Endodermal cell (in vitro differentiated cells): ENCODE data around the gene P3H3. TPM values are rescaled to one million over a fixed set of nuclear protein-coding genes. Genes with fewer than 3 reads are reported as not detected.

ENCODE experiments used
- DNase-seq: peaks from one replicate; pipeline ENCODE4 v3.0.0-alpha.2; 2017
- H3K27ac ChIP-seq: 2 replicates; pipeline ENCODE4 v1.5.1; 2013; ENCODE audit warnings: mild to moderate bottlenecking, low read depth, low read length, moderate library complexity
- H3K27me3 ChIP-seq: 2 replicates; pipeline ENCODE4 v1.6.1; 2013; ENCODE audit warnings: mild to moderate bottlenecking, low read length, moderate library complexity; ENCODE audit not compliant: insufficient read depth, control insufficient read depth, poor library complexity, severe bottlenecking
- H3K36me3 ChIP-seq: 2 replicates; pipeline ENCODE4 v1.7.0; 2013; ENCODE audit warnings: mild to moderate bottlenecking, low read length, moderate library complexity; ENCODE audit not compliant: control insufficient read depth, insufficient read depth
- H3K4me1 ChIP-seq: one replicate; pipeline ENCODE4 v1.7.0; 2013; ENCODE audit warnings: low read length; ENCODE audit not compliant: control insufficient read depth, insufficient read depth
- H3K4me3 ChIP-seq: 2 replicates; pipeline ENCODE4 v1.5.1; 2013; ENCODE audit warnings: mild to moderate bottlenecking, low read length, moderate library complexity
- H3K9ac ChIP-seq: 2 replicates; pipeline ENCODE4 v1.6.1; 2013; ENCODE audit warnings: mild to moderate bottlenecking, low read length, moderate library complexity; ENCODE audit not compliant: poor library complexity, severe bottlenecking; ENCODE audit errors: extremely low read depth
- H3K9me3 ChIP-seq: 2 replicates; pipeline ENCODE4 v1.6.1; 2013; ENCODE audit warnings: mild to moderate bottlenecking, low read length, moderate library complexity; ENCODE audit not compliant: control insufficient read depth
- H3K27ac Mint-ChIP-seq: 2 replicates; pipeline ENCODE4 v1.8.0; 2020; ENCODE audit warnings: mixed read lengths
- H3K27me3 Mint-ChIP-seq: 2 replicates; pipeline ENCODE4 v1.8.0; 2021; ENCODE audit warnings: mild to moderate bottlenecking, mixed read lengths; ENCODE audit not compliant: insufficient read depth
- H3K36me3 Mint-ChIP-seq: 2 replicates; pipeline ENCODE4 v1.8.0; 2020; ENCODE audit warnings: low read depth, mixed read lengths
- H3K4me1 Mint-ChIP-seq: 2 replicates; pipeline ENCODE4 v1.8.0; 2020; ENCODE audit warnings: mixed read lengths
- H3K4me3 Mint-ChIP-seq: 2 replicates; pipeline ENCODE4 v1.8.0; 2020; ENCODE audit warnings: mild to moderate bottlenecking, moderate library complexity, mixed read lengths
- H3K9me3 Mint-ChIP-seq: 2 replicates; pipeline ENCODE4 v1.8.0; 2020; ENCODE audit warnings: mild to moderate bottlenecking, mixed read lengths
- WGBS, 2 experiments: methylation state at CpG; one replicate each; pipeline versions ENCODE4 v1.1.5 to v1.1.7; 2013; ENCODE audit warnings: missing lambda C conversion rate in 2 of 2, mixed read lengths in 1 of 2; ENCODE audit not compliant: insufficient coverage in 1 of 2, insufficient read length in 1 of 2; 5-methylcytosine and 5-hydroxymethylcytosine counted together
- long read RNA-seq, 4 experiments: library from polyadenylated mRNA in 2 of 4; library from RNA in 1 of 4; library from capped mRNA in 1 of 4; stranded (forward) in 3 of 4; unstranded in 1 of 4; transcript quantifications; one replicate each; pipeline ENCODE4 v2.0.0, GENCODE V29; 2020 to 2021; ENCODE audit warnings: inconsistent platforms in 1 of 4
- polyA plus RNA-seq, 2 experiments: library from polyadenylated mRNA; stranded (reverse); fragments of 50-300 nt; gene quantifications; one replicate each; pipeline ENCODE4 v1.2.3, GENCODE V29; 2013
- total RNA-seq, 2 donors: library from RNA; stranded (reverse); fragmentation: NEBNext Ultra II Directional in 1 of 2; extraction: Animal tissue kit (Norgen Biotek cat#: 25700) in 1 of 2; gene quantifications; 2 replicates in 1 of 2; 3 replicates in 1 of 2; pipeline ENCODE4 v1.2.1, GENCODE V29; 2021
- TF ChIP-seq, protein P1 (sequence below): fragments of 200-600 bp; sonication (generic); conservative IDR thresholded peaks from 2 replicates; pipeline ENCODE4 v1.5.0; 2021; ENCODE audit warnings: antibody characterized with exemption, mild to moderate bottlenecking

The P3H3 gene, protein sequence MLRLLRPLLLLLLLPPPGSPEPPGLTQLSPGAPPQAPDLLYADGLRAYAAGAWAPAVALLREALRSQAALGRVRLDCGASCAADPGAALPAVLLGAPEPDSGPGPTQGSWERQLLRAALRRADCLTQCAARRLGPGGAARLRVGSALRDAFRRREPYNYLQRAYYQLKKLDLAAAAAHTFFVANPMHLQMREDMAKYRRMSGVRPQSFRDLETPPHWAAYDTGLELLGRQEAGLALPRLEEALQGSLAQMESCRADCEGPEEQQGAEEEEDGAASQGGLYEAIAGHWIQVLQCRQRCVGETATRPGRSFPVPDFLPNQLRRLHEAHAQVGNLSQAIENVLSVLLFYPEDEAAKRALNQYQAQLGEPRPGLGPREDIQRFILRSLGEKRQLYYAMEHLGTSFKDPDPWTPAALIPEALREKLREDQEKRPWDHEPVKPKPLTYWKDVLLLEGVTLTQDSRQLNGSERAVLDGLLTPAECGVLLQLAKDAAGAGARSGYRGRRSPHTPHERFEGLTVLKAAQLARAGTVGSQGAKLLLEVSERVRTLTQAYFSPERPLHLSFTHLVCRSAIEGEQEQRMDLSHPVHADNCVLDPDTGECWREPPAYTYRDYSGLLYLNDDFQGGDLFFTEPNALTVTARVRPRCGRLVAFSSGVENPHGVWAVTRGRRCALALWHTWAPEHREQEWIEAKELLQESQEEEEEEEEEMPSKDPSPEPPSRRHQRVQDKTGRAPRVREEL
- total RNA-seq = 10 to 100 TPM; 58.4 to 63.1 TPM
- 41.9 TPM for polyA plus RNA-seq (2013, experiment 1 of 2)
- polyA plus RNA-seq (2013, experiment 2 of 2) = 40.0 TPM
- long read RNA-seq, experiment 1, partial matches to known transcripts = 15 of 20 reads
- long read RNA-seq, experiment 1, other reads (novel, unspliced or antisense) = 3 of 20 reads
- long read RNA-seq, experiment 2, transcript P3H3-201 (15 exons, 2,632 nt) = major isoform, 26 of 42 reads
- long read RNA-seq, experiment 2, partial matches to known transcripts = 8 of 42 reads
- long read RNA-seq, experiment 2, other reads (novel, unspliced or antisense) = 8 of 42 reads
- long read RNA-seq, experiment 3, transcript P3H3-211 (14 exons, 2,129 nt) = major isoform, 7 of 32 reads
- long read RNA-seq, experiment 3, partial matches to known transcripts = 8 of 32 reads
- long read RNA-seq, experiment 3, other reads (novel, unspliced or antisense) = 13 of 32 reads
- long read RNA-seq, experiment 4, partial matches to known transcripts = 1 of 4 reads
- long read RNA-seq, experiment 4, other reads (novel, unspliced or antisense) = 3 of 4 reads

DNA sequence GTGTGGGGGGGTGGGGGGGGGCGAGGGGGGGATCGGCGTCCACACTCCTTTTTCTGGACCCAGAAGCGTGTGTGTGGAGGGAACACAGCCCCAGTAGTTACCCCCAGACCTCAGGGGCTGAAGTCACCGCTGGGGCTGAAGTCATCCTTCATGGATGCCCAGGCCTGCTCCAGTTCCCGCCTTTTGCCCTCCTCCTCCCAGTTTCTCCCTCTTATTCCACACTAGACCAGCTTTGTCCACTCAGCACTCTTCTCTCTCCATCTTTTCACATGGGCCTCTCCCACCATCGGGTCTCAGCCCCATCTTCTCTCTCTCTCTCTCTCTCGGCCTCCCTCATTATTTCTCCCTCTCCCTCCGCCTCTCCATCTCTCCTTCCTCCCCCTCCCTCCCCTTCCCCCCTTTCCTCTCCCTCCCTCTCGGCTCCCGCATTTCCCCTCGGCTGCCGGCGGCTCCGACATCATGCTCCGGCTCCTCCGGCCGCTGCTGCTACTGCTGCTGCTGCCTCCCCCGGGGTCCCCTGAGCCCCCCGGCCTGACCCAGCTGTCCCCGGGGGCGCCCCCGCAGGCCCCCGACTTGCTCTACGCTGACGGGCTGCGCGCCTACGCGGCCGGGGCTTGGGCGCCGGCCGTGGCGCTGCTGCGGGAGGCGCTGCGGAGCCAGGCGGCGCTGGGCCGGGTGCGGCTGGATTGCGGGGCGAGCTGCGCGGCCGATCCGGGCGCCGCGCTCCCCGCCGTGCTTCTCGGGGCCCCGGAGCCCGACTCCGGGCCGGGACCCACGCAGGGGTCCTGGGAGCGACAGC is at the start of gene P3H3:
Gene P3H3 (plus strand): TSS at position 426 of the 799 bp plus-strand sequence. CDS start 34 bp downstream, at position 460.
- peak within 1 kb of the TSS; percentile 99 for H3K4me3 Mint-ChIP-seq
- H3K27me3 Mint-ChIP-seq = peaks cover 46% of the 10 kb centered on the region
- TF ChIP-seq, protein P1, sequence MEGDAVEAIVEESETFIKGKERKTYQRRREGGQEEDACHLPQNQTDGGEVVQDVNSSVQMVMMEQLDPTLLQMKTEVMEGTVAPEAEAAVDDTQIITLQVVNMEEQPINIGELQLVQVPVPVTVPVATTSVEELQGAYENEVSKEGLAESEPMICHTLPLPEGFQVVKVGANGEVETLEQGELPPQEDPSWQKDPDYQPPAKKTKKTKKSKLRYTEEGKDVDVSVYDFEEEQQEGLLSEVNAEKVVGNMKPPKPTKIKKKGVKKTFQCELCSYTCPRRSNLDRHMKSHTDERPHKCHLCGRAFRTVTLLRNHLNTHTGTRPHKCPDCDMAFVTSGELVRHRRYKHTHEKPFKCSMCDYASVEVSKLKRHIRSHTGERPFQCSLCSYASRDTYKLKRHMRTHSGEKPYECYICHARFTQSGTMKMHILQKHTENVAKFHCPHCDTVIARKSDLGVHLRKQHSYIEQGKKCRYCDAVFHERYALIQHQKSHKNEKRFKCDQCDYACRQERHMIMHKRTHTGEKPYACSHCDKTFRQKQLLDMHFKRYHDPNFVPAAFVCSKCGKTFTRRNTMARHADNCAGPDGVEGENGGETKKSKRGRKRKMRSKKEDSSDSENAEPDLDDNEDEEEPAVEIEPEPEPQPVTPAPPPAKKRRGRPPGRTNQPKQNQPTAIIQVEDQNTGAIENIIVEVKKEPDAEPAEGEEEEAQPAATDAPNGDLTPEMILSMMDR = no peak
- Histone ChIP-seq H3K27me3 (peaks cover 9% of the 10 kb centered on the region), H3K4me1 (peaks cover 2% of the 10 kb centered on the region), H3K27ac (peak within 1 kb of the TSS; percentile 72), H3K36me3 (peaks cover 19% of the 10 kb centered on the region), H3K9me3 (no peaks in the 10 kb centered on the region), H3K4me3 (peak within 1 kb of the TSS; percentile 93), H3K9ac (peak within 1 kb of the TSS; percentile 93)
- 1 to 4% methylated on average over 12 to 57 of the region's 60 CpGs for WGBS, 2 experiments
- peak; percentile 90 for DNase-seq
- no peaks in the 10 kb centered on the region for H3K9me3 Mint-ChIP-seq
- H3K36me3 Mint-ChIP-seq = peaks cover 19% of the 10 kb centered on the region
- H3K27ac Mint-ChIP-seq = peak within 1 kb of the TSS; percentile 97
- peaks cover 22% of the 10 kb centered on the region for H3K4me1 Mint-ChIP-seq

DNA sequence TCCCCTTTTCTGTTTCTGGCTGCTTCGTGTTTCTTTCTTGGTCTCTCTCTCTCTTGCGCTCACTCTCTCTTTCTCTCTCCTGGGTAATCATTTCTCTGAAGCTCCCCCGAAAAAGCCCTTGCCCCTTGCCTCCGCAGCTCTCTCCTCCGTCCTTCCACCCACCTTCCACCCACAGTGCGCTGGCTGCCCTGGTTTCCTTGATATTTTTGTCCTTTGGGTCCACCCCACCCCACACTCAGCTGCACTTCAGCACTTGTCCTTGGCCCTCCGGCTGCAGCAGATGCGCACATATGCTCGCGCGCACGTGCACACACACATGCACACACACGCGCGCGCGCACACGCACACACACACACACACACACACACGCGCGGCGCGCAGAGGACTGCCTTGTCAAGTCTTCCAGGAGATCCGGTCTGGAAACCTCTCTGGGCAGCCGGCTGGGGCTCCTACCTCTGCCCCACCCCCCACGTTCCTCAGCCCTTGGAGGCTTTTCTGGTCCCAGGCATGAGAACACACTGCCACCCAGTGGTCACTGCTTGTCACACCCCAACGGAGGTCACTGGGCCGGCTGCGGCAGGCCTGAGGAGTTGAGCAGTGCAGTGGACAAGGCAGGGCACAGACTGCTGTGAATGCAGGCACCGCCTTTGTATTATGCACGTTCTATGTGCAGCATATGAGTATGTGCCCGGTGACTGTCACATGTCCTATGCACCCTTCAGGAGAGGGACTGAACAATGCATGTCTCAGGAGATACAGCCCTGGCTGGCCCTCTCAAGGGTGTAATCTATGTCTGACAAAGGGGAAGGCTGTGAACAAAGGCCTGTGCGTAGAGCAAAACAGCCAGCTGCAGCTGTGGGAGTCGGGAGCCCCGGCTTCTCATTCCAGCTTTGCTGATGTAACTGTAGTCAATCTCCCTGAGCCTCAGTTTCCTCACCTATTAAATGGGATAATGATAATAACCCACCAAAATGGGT is 49.3 kb upstream of the P3H3 start:
- Histone ChIP-seq H3K27ac (peak overlapping the region; percentile 95), H3K36me3 (peaks cover 6% of the 10 kb centered on the region), H3K9me3 (no peaks in the 10 kb centered on the region), H3K9ac (no peak overlapping the region), H3K4me1 (peaks cover 13% of the 10 kb centered on the region), H3K27me3 (peaks cover 6% of the 10 kb centered on the region), H3K4me3 (peak overlapping the region; percentile 73)
- 10 to 24% methylated on average over 10 to 35 of the region's 35 CpGs for WGBS, 2 experiments
- H3K36me3 Mint-ChIP-seq = peaks cover 25% of the 10 kb centered on the region
- peaks cover 42% of the 10 kb centered on the region for H3K4me1 Mint-ChIP-seq
- DNase-seq = peak; percentile 100
- H3K4me3 Mint-ChIP-seq = peak overlapping the region; percentile 69
- H3K27ac Mint-ChIP-seq = peak overlapping the region; percentile 69
- no peaks in the 10 kb centered on the region for H3K9me3 Mint-ChIP-seq
- H3K27me3 Mint-ChIP-seq = peaks cover 68% of the 10 kb centered on the region
- TF ChIP-seq, protein P1 = peak; percentile 100
